ENCODE measurements around the gene GPR183. TPM values are rescaled to one million over a fixed set of nuclear protein-coding genes. Genes with fewer than 3 reads are reported as not detected.

The GPR183 gene
- total RNA-seq, 4 donors from 2014 or later = 3.0 to 14.6 (median 6.5) TPM

DNA sequence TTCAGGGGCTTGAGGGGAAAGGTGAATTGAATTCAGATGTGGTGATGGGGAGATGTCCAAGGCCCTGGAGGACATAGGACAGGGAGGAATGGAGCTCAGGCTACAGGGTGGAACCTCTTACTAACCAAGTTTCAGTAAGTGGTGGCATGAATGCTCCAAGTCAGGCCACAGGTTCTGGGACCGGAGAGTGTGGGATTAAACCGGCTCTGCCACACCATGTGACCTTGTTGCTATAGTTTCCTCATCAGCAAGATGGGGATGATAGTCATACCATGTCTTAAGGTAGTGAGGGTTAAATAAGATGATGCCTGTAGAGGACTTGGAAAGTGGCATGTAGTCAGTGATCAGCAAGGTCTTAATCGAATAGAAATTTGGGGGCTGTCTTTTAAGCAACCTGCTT is 16.3 kb downstream of the GPR183 start:
- H3K9me3 ChIP-seq = no peaks in the 10 kb centered on the region
- TF ChIP-seq POLR2A (IDR thresholded peaks at IDR 0.05) (no peak), POLR2AphosphoS5 (IDR thresholded peaks at IDR 0.05) (no peak), EP300 (IDR thresholded peaks at IDR 0.05; ENCODE audit: low read depth) (no peak)
- TF ChIP-seq, protein P1, sequence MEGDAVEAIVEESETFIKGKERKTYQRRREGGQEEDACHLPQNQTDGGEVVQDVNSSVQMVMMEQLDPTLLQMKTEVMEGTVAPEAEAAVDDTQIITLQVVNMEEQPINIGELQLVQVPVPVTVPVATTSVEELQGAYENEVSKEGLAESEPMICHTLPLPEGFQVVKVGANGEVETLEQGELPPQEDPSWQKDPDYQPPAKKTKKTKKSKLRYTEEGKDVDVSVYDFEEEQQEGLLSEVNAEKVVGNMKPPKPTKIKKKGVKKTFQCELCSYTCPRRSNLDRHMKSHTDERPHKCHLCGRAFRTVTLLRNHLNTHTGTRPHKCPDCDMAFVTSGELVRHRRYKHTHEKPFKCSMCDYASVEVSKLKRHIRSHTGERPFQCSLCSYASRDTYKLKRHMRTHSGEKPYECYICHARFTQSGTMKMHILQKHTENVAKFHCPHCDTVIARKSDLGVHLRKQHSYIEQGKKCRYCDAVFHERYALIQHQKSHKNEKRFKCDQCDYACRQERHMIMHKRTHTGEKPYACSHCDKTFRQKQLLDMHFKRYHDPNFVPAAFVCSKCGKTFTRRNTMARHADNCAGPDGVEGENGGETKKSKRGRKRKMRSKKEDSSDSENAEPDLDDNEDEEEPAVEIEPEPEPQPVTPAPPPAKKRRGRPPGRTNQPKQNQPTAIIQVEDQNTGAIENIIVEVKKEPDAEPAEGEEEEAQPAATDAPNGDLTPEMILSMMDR (IDR thresholded peaks at IDR 0.05) = no peak
- H3K36me3 ChIP-seq = no peaks in the 10 kb centered on the region
- no peak overlapping the region for H3K27ac ChIP-seq
- H3K27me3 ChIP-seq = no peaks in the 10 kb centered on the region
- H3K4me3 ChIP-seq = no peak overlapping the region
- H3K4me1 ChIP-seq = peaks cover 0 to 55% (median 16%) of the 10 kb centered on the region in 4 donors
- intact Hi-C loops (cut with DNase I; ENCODE audit: low total_unique reads) = no loop called here
- WGBS, 2 donors (ENCODE audit: low coverage in 1 of 2) = 86% methylated on average over 3 of the region's 3 CpGs; no CpG with 5 or more reads in 1 of the 2 donors
- DNase-seq = no peak
- in situ Hi-C loops (cut with MboI; ENCODE audit: low pct_ligation_motif_present in 1 of 4, low pct_unique_long_range_greater_than_20kb in 1 of 4, low sequenced_read_pairs in 3 of 4) = no loop called here

DNA sequence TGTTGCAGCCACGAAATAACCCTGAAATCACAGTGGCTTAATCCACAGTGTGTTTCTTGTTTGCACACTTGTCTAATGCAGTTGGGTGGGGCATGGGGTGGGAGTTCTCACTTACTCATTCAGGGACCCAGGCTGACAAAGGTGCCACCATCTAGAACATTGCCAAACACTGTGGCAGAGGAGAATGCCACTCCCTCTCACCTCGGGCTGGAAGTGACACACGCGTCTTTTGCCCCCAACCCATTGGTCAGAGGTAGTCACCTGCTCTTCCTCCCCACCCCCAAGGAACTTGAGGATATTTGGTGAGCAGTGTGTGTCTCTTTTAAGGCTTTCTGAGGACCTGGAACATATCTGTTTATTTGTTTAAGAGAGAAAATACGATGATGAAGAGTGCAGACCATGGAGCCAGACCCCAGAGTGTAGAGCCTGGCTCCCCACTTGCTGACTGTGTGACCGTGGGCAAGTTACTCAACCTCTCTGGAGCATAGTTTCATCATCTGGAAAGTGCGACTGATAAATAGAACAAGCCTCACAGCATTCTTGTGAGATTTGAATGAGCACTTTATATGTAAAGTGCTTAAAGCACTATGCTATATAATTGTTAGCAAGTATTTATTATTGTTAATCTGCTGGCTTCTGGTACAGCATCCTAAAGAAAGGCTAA is 17.4 kb downstream of the GPR183 start:
- H3K27me3 ChIP-seq = no peaks in the 10 kb centered on the region
- TF ChIP-seq POLR2A (IDR thresholded peaks at IDR 0.05) (no peak), EP300 (IDR thresholded peaks at IDR 0.05; ENCODE audit: low read depth) (no peak), POLR2AphosphoS5 (IDR thresholded peaks at IDR 0.05) (no peak)
- TF ChIP-seq, protein P1 (IDR thresholded peaks at IDR 0.05) = no peak
- peaks cover 0 to 55% (median 26%) of the 10 kb centered on the region in 4 donors for H3K4me1 ChIP-seq
- no peaks in the 10 kb centered on the region for H3K36me3 ChIP-seq
- no peak overlapping the region for H3K27ac ChIP-seq
- WGBS, 2 donors (ENCODE audit: low coverage in 1 of 2) = 33 to 78% methylated on average over 1 to 7 of the region's 7 CpGs
- H3K4me3 ChIP-seq = no peak overlapping the region
- intact Hi-C loops (cut with DNase I; ENCODE audit: low total_unique reads) (no loop called here), in situ Hi-C loops (cut with MboI; ENCODE audit: low pct_ligation_motif_present in 1 of 4, low pct_unique_long_range_greater_than_20kb in 1 of 4, low sequenced_read_pairs in 3 of 4) (no loop called here)
- DNase-seq = no peak
- no peaks in the 10 kb centered on the region for H3K9me3 ChIP-seq

- H3K4me3 ChIP-seq = no peak overlapping the region
- in situ Hi-C loops (cut with MboI; ENCODE audit: low pct_ligation_motif_present in 1 of 4, low pct_unique_long_range_greater_than_20kb in 1 of 4, low sequenced_read_pairs in 3 of 4) (no loop called here), intact Hi-C loops (cut with DNase I; ENCODE audit: low total_unique reads) (no loop called here)
- no peaks in the 10 kb centered on the region for H3K36me3 ChIP-seq
- no peak overlapping the region for H3K27ac ChIP-seq
- peaks cover 0 to 54% (median 27%) of the 10 kb centered on the region in 4 donors for H3K4me1 ChIP-seq
- no peak for DNase-seq
- 80 to 100% methylated on average over 1 to 2 of the region's 2 CpGs for WGBS, 2 donors (ENCODE audit: low coverage in 1 of 2)
- H3K9me3 ChIP-seq = no peaks in the 10 kb centered on the region
- H3K27me3 ChIP-seq = no peaks in the 10 kb centered on the region
- TF ChIP-seq POLR2AphosphoS5 (IDR thresholded peaks at IDR 0.05) (no peak), EP300 (IDR thresholded peaks at IDR 0.05; ENCODE audit: low read depth) (no peak), POLR2A (IDR thresholded peaks at IDR 0.05) (no peak)
- TF ChIP-seq, protein P1 (IDR thresholded peaks at IDR 0.05) = no peak
Measured at GRCh38 chr13:99289271-99289670, 17.9 kb downstream of the GPR183 start.

GRCh38 chr13:99288089-99288488 is 19.1 kb downstream of the GPR183 start:
- Histone ChIP-seq H3K27ac (peak overlapping the region in 1 of 4 donors; percentile 12), H3K4me3 (no peak overlapping the region), H3K36me3 (no peaks in the 10 kb centered on the region), H3K27me3 (no peaks in the 10 kb centered on the region), H3K4me1 (peaks cover 0 to 52% (median 22%) of the 10 kb centered on the region in 4 donors), H3K9me3 (no peaks in the 10 kb centered on the region)
- TF ChIP-seq POLR2A (IDR thresholded peaks at IDR 0.05) (no peak), EP300 (IDR thresholded peaks at IDR 0.05; ENCODE audit: low read depth) (no peak), POLR2AphosphoS5 (IDR thresholded peaks at IDR 0.05) (no peak)
- TF ChIP-seq, protein P1 (IDR thresholded peaks at IDR 0.05) = no peak
- intact Hi-C loops (cut with DNase I; ENCODE audit: low total_unique reads) (no loop called here), in situ Hi-C loops (cut with MboI; ENCODE audit: low pct_ligation_motif_present in 1 of 4, low pct_unique_long_range_greater_than_20kb in 1 of 4, low sequenced_read_pairs in 3 of 4) (no loop called here)
- DNase-seq = no peak
- WGBS, 2 donors (ENCODE audit: low coverage in 1 of 2) = 68 to 71% methylated on average over 2 of the region's 2 CpGs

All from transverse colon (tissue), 4 donors.